Cardiac muscle cell (in vitro differentiated cells and primary cell): ENCODE data around the gene ERI3. TPM values are rescaled to one million over a fixed set of nuclear protein-coding genes. Genes with fewer than 3 reads are reported as not detected.

Experiments used
- DNase-seq, 2 donors: peaks; one replicate each; pipeline versions ENCODE4 v3.0.0 to v3.0.0-alpha.2; 2010 to 2017; ENCODE audit warnings: low read depth in 1 of 2, low spot score in 1 of 2
- H3K27ac ChIP-seq: fragments of 200-600 bp; sonication (generic); 2 replicates; pipeline ENCODE4 v1.5.1; 2016
- H3K27me3 ChIP-seq: fragments of 200-600 bp; sonication (generic); 2 replicates; pipeline ENCODE4 v1.6.0; 2016; ENCODE audit warnings: control low read depth
- H3K36me3 ChIP-seq: fragments of 200-600 bp; sonication (generic); 2 replicates; pipeline ENCODE4 v1.5.1; 2016; ENCODE audit warnings: control low read depth
- H3K4me1 ChIP-seq: fragments of 200-600 bp; sonication (generic); 2 replicates; pipeline ENCODE4 v1.8.1; 2017; ENCODE audit warnings: low read depth, mild to moderate bottlenecking, mixed run types
- H3K4me3 ChIP-seq: fragments of 200-600 bp; sonication (generic); 2 replicates; pipeline ENCODE4 v1.5.1; 2016; ENCODE audit warnings: mild to moderate bottlenecking
- H3K9me3 ChIP-seq: fragments of 200-600 bp; sonication (generic); 2 replicates; pipeline ENCODE4 v1.5.1; 2017; ENCODE audit warnings: low read depth, mild to moderate bottlenecking, control low read depth
- CTCF ChIP-seq: IDR thresholded peaks from 2 replicates; pipeline ENCODE4 v1.5.1; 2012; ENCODE audit warnings: low read depth, mild to moderate bottlenecking, low read length
- polyA plus RNA-seq: library from polyadenylated mRNA; unstranded; fragments of >200 nt; fragmentation: Nextera tagmentation; extraction: Ambion mirVana; gene quantifications from 2 replicates; pipeline ENCODE4 v1.2.1, GENCODE V29; 2016
- total RNA-seq: library from RNA; depleted of rRNA; stranded (reverse); fragments of >200 nt; gene quantifications from 2 replicates; pipeline ENCODE4 v1.2.3, GENCODE V29; 2016

Gene ERI3
- total and polyA plus RNA-seq, 2 experiments from 2014 or later = 92.1 to 151 TPM

- Histone ChIP-seq H3K27ac (peak overlapping the region; percentile 40), H3K4me3 (no peak overlapping the region), H3K9me3 (no peaks in the 10 kb centered on the region), H3K27me3 (no peaks in the 10 kb centered on the region), H3K36me3 (peaks cover 7% of the 10 kb centered on the region), H3K4me1 (peaks cover 50% of the 10 kb centered on the region)
- no peak for TF ChIP-seq CTCF
- no peak for DNase-seq
These were observed 65.5 kb downstream of the ERI3 start for GRCh38 chr1:44289530-44289929.

- TF ChIP-seq CTCF = no peak
- Histone ChIP-seq H3K4me1 (peaks cover 50% of the 10 kb centered on the region), H3K9me3 (no peaks in the 10 kb centered on the region), H3K4me3 (no peak overlapping the region), H3K36me3 (peaks cover 9% of the 10 kb centered on the region), H3K27me3 (no peaks in the 10 kb centered on the region), H3K27ac (no peak overlapping the region)
- DNase-seq = no peak
These were observed 66.2 kb downstream of the ERI3 start for GRCh38 chr1:44288883-44289282.

DNA sequence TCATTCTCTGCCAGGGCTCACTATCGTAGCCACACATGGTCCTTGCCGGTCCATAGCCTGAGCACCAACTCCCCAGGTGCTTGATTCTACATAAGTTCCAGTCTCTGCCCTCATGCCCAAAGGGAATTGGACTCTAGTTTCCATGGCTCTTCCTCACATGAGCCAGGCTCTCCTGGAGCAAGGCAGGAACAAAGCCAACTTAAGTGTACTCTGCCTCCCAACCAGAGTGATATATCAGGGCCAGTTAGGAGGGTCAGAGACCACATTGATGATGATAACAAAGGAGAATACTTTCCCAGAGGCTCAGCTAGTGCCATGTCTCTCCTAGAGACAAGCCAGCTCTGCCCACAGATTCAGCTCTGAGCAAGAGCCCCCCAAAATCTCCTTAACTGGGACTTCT, 70.9 kb downstream of the ERI3 start:
- Histone ChIP-seq H3K36me3 (peaks cover 9% of the 10 kb centered on the region), H3K4me1 (peaks cover 9% of the 10 kb centered on the region)

DNA sequence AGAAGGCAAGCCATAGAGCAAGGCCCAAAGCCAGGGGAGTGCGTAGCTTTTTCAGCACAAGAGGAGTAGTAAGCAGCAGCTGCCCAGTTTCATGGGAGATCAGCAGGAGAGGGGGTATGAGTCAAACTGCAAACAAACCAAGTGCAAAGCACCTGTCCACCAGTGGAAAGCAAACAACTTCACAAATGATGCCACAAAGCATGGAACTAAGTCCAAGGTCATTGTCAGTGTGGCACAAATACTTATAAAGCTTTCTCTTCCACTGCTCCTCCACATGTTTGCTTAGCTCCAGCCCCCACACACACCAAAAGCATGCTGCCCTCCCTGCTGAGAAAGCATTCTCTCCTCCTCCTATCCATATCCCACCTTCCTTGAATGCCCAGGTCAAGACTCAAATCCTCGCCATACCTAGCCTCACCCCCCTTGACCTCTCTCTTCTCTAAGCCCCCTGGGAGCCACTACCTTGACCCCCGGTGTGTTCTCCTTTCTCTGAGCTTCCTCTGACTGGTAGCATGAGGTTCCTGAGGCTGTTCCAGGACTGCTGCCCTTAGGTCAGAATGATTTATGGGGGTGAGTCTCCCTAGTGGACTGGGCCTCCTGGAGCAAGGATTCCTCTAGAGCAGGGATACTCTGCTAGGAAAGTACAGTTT, 71.4 kb downstream of the ERI3 start:
- H3K27me3 ChIP-seq = no peaks in the 10 kb centered on the region
- no peak overlapping the region for H3K27ac ChIP-seq
- H3K9me3 ChIP-seq = no peaks in the 10 kb centered on the region
- H3K4me3 ChIP-seq = no peak overlapping the region
- no peak for DNase-seq
- no peak for TF ChIP-seq CTCF
- H3K4me1 ChIP-seq = peaks cover 9% of the 10 kb centered on the region
- peaks cover 9% of the 10 kb centered on the region for H3K36me3 ChIP-seq

More for the DNA sequence above, 70.9 kb downstream of the ERI3 start:
- no peak for TF ChIP-seq CTCF
- Histone ChIP-seq H3K4me3 (no peak overlapping the region), H3K27me3 (no peaks in the 10 kb centered on the region), H3K27ac (no peak overlapping the region), H3K9me3 (no peaks in the 10 kb centered on the region)
- DNase-seq = no peak

DNA sequence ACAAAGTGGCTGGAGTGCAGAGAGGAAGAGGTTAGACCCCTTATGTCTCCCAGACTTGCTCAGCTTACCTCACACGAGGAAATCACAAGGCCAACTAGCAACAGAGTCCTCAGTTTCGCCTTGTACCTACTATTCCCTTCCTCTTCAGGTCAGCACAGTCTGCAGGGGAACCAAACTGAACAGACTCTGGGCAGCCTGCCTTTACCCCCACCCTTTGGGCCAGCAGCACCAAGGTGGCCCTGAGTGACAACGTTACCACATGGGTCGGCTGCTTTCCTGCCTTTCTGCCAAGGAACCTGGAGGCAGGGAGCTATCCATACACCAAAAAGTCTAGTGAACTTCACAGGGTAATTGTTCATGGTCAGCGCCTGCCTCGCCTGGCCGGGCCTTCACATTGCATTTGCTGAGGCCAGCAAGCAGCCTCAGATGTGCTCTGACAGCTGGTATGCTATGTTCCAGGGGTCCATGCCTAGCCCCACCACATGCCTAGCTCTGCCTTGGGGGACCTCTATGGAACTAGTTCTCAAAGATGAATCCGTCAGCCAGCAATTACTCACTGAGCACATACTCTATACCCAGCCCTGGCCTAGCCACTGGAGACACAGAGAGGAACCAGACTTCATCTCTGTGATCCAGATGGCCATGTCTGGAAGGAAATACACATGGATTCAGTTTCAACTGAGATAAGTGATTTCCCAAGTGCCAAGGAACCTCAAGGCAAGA, 72.2 kb downstream of the ERI3 start:
- Histone ChIP-seq H3K27me3 (no peaks in the 10 kb centered on the region), H3K4me1 (peaks cover 9% of the 10 kb centered on the region), H3K4me3 (no peak overlapping the region), H3K9me3 (no peaks in the 10 kb centered on the region), H3K27ac (no peak overlapping the region), H3K36me3 (peaks cover 9% of the 10 kb centered on the region)
- no peak for DNase-seq
- TF ChIP-seq CTCF = no peak
